HG02840 (cell line): ENCODE results near the gene RAB35.

Experiments
- ATAC-seq: cut with Tn5 transposase; IDR thresholded peaks from one replicate; pipeline ENCODE4 v1.9.1; 2021; ENCODE audit warnings: mild to moderate bottlenecking, moderate library complexity, moderate number of reproducible peaks; ENCODE audit not compliant: unreplicated experiment, low FRiP score

RAB35 gene

GRCh38 chr12:120116441-120116791 lies at the start of gene RAB35:
TSS of gene RAB35 (minus strand) at chr12:120116753. CDS start at chr12:120116650, 103 bp downstream.
- no peak for ATAC-seq

- no peak for ATAC-seq
Measured at GRCh38 chr12:120164293-120164692, 47.7 kb upstream of the RAB35 start.

- ATAC-seq: no peak
Measured at GRCh38 chr12:120162763-120163162, 46.2 kb upstream of the RAB35 start.

GRCh38 chr12:120161852-120162251 lies 45.3 kb upstream of the RAB35 start:
- ATAC-seq: no peak

- ATAC-seq: no peak
Measured at GRCh38 chr12:120159509-120160237, 43.1 kb upstream of the RAB35 start.

GRCh38 chr12:120158351-120158750 lies 41.8 kb upstream of the RAB35 start:
- no peak for ATAC-seq

GRCh38 chr12:120157678-120158077 lies 41.1 kb upstream of the RAB35 start:
- no peak for ATAC-seq

GRCh38 chr12:120156315-120157259 lies 40.0 kb upstream of the RAB35 start:
- ATAC-seq: no peak

- ATAC-seq: no peak
Measured at GRCh38 chr12:120155072-120155471, 38.5 kb upstream of the RAB35 start.

GRCh38 chr12:120150919-120151525 lies 34.5 kb upstream of the RAB35 start:
- no peak for ATAC-seq

- ATAC-seq: no peak
Measured at GRCh38 chr12:120148011-120148410, 31.5 kb upstream of the RAB35 start.

GRCh38 chr12:120145164-120145563 lies 28.6 kb upstream of the RAB35 start:
- ATAC-seq: no peak

- ATAC-seq: no peak
Measured at GRCh38 chr12:120144215-120144614, 27.7 kb upstream of the RAB35 start.

- ATAC-seq: no peak
Measured at GRCh38 chr12:120142231-120142877, 25.8 kb upstream of the RAB35 start.

GRCh38 chr12:120141336-120141735 lies 24.8 kb upstream of the RAB35 start:
- no peak for ATAC-seq

- no peak for ATAC-seq
Measured at GRCh38 chr12:120140603-120141002, 24.1 kb upstream of the RAB35 start.

GRCh38 chr12:120139958-120140357 lies 23.4 kb upstream of the RAB35 start:
- ATAC-seq: no peak

- no peak for ATAC-seq
Measured at GRCh38 chr12:120138366-120138765, 21.8 kb upstream of the RAB35 start.

GRCh38 chr12:120137833-120138232 lies 21.3 kb upstream of the RAB35 start:
- ATAC-seq: no peak

- ATAC-seq: no peak
Measured at GRCh38 chr12:120136093-120136770, 19.7 kb upstream of the RAB35 start.
